AG10803 (cell line): Measurements from ENCODE around the gene APOE.

Experiments used
- DNase-seq: peaks from one replicate; pipeline ENCODE4 v3.0.0; 2010; ENCODE audit warnings: low read depth
- H3K4me3 ChIP-seq: 2 replicates; pipeline ENCODE4 v1.5.1; 2011; ENCODE audit warnings: mild to moderate bottlenecking, low read length, control low read depth
- CTCF ChIP-seq: conservative IDR thresholded peaks from 2 replicates; pipeline ENCODE4 v1.5.1; 2011; ENCODE audit warnings: mild to moderate bottlenecking, low read length, control low read depth, inconsistent platforms

The APOE gene

DNA sequence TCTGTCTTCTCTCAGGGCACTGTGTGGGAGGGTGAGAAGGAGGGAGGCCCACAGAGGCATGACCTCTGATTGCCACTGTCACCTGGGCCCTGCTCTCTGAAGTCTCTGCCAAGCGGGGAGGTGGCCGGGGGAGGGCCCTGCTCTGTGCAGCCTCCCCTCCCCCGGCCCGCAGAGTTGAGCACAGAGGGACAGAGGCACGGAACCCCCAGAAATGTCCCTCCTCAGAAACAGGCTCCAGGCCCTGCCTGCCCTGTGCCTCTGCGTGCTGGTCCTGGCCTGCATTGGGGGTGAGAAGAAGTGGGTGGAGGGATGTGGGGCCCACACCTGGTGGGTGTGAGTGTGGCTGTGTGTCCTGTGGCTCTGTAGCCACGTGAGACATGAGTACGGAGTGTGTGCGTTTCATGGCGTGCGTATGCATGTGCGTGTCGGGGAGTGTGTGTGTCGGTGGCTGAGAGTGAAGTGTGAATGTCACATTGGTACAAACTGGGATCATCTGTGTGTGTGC is 36.5 kb downstream of the APOE start, which contains the start of gene APOC4:
Gene APOC4, plus strand, starts transcription at position 171 of the 505 bp plus-strand sequence. Its CDS starts 41 bp downstream, at position 212.
- H3K4me3 ChIP-seq: no peak within 1 kb of the TSS
- DNase-seq: no peak
- no peak for TF ChIP-seq CTCF

DNA sequence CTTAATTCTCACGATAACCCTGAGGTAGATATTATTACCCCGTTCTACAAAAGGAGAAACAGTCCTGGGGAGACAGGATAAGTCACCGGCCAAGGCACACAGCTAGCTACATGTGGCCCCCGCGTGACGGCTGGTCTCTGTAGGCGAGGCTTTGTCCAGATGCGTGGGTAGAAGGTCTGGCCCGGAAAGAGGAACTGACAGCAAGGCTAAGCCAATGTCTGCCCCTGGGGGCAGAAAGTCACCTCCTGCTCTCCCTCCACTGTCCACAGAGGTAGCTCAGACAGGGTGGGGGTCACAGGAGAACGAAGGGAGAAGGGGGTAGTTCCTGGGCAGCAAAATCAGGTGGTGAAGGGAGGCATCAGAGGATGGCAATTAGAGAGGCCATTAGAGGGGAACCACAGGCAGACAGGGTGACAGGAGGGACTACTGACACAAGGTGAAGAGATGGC is 38.2 kb downstream of the APOE start:
- TF ChIP-seq CTCF: no peak
- DNase-seq: peak; percentile 13
- no peak overlapping the region for H3K4me3 ChIP-seq

DNA sequence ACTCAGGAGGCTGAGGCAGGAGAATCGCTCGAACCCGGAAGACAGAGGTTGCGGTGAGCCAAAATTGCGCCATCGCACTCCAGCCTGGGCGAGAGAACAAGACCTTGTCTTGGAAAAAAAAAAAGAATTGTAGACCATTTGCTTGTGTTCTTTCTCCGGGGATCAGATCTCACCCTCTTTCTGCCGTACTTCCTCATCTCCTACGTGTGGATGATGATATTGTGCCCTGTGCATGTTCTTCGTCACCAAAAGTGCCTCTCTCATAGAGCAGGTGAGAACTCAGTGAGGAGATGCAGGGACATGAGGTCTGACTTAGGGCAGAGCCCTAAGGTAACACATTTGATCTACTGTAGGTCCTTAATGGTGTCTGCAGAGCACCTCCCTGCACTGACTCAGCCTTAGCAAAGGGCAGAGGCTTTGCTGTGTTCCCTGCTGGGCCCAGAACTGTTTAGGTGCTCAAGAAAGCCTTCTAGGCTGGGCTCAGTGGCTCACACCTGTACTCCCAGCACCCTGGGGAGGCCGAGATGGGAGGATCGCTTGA is 41.5 kb downstream of the APOE start:
- no peak for TF ChIP-seq CTCF
- no peak for DNase-seq
- no peak overlapping the region for H3K4me3 ChIP-seq

DNA sequence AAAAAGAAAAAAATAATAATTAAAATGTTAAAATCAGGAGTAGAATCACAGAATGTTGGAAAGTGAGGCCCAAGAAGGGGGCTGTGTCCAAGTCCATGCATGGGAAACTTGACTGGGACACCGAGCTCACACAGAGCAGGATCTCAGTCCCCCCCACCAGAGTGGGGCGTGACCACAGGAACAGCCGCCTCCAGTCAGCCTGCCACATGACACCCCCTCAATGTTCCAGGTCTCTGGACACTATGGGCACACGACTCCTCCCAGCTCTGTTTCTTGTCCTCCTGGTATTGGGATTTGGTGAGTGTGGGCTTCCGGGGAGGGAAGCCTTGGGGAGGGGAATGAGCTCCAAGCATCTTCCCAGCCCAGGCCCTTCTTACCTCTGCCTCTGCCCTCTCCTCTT is 42.6 kb downstream of the APOE start:
- TF ChIP-seq CTCF: no peak
- no peak overlapping the region for H3K4me3 ChIP-seq
- DNase-seq: no peak

DNA sequence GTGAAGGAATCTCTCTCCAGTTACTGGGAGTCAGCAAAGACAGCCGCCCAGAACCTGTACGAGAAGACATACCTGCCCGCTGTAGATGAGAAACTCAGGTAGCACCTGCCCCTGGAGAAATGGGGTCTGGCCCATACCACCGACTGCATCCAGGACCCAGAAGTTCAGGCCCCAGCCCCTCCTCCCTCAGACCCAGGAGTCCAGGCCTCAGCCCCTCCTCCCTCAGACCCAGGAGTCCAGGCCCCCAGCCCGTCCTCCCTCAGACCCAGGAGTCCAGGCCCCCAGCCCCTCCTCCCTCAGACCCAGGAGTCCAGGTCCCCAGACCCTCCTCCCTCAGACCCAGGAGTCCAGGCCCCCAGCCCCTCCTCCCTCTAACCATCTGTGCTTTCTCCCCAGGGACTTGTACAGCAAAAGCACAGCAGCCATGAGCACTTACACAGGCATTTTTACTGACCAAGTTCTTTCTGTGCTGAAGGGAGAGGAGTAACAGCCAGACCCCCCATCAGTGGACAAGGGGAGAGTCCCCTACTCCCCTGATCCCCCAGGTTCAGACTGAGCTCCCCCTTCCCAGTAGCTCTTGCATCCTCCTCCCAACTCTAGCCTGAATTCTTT is 43.3 kb downstream of the APOE start:
- no peak overlapping the region for H3K4me3 ChIP-seq
- TF ChIP-seq CTCF: no peak
- peak; percentile 18 for DNase-seq

DNA sequence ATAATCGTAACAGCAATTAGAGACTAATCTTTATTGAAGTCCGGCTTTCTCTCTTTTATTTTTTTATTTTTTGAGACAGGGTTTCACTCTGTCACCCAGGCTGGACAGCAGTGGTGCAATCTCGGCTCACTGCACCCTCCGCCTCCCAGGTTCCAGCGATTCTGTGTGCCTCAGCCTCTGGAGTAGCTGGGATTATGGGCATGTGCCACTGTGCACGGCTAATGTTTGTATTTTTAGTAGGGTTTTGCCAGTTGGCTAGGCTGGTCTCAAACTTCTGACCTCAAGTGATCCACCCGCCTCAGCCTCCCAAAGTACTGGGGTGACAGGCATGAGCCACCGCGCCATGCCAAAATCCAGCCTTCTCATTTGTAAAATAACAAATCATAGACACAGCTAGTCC is 44.0 kb downstream of the APOE start:
- no peak overlapping the region for H3K4me3 ChIP-seq

More for the DNA sequence above, 44.0 kb downstream of the APOE start:
- no peak for DNase-seq
- TF ChIP-seq CTCF: no peak
